Esophagus squamous epithelium (tissue), 4 donors: Measurements from ENCODE around the gene B4GALNT2.

Experiments
- CTCF ChIP-seq, 6 experiments: fragments of 450-650 bp in 4 of 6; fragments of 200-600 bp in 2 of 6; sonication (generic) in 2 of 6; IDR thresholded peaks; one replicate each; pipeline ENCODE4 v1.5.1; 2016 to 2019; ENCODE audit warnings: antibody characterized with exemption in 6 of 6, mild to moderate bottlenecking in 4 of 6, moderate library complexity in 4 of 6
- POLR2A ChIP-seq, 4 donors: fragments of 450-650 bp; IDR thresholded peaks; one replicate each; pipeline ENCODE4 v1.6.1; 2017; ENCODE audit warnings: antibody characterized with exemption in 4 of 4, mild to moderate bottlenecking in 4 of 4, moderate library complexity in 3 of 4

- no peak for TF ChIP-seq CTCF (IDR thresholded peaks at IDR 0.05)
- no peak for TF ChIP-seq POLR2A (IDR thresholded peaks at IDR 0.05)
These were observed 12.4 kb upstream of the B4GALNT2 start for GRCh38 chr17:49120166-49120565.
